HG02763 (cell line): ENCODE results near the gene SIGLEC9.

Experiments used
- ATAC-seq: cut with Tn5 transposase; IDR thresholded peaks from one replicate; pipeline ENCODE4 v1.9.1; 2021; ENCODE audit warnings: mild to moderate bottlenecking, moderate library complexity; ENCODE audit not compliant: unreplicated experiment

The SIGLEC9 gene

DNA sequence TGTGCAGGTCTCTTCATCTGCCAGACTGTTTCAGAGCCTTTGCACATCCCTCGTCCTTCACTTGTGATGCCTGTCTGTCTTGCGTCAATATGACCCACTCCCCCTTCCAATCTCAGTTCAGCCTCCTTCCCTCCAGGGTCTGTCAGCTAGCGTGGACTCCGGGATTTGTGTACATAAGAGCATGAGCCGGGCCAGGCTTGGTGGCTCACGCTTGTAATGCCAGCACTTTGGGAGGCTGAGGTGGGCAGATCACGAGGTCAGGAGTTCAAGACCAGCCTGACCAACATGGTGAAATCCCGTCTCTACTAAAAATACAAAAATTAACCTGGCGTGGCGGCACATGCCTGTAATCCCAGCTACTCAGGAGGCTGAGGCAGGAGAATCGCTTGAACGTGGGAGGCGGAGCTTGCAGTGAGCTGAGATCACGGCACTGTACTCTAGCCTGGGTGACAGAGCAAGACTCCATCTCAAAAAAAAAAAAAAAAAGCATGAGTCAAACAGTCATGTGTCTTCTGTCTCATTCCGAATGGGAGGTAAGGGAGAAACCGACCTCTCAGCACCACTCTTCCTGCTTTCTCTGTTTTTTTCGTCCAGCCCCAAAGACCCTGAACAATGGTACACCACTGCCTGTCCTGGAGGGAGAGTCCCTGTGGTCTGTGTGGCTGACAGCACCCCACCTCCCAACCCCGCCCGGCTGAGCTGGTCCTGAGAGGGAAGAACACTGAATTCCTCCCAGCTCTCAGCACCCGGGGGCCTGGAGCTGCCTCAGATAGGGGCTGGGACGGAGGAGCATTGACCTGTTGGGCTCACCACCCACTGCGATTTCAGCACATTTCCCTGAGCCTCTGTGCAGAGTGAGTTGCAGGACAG, 2.4 kb upstream of the SIGLEC9 start:
- no peak for ATAC-seq

- no peak for ATAC-seq
Measured at GRCh38 chr19:51123381-51123800, 1.3 kb upstream of the SIGLEC9 start.

- no peak for ATAC-seq
Measured at GRCh38 chr19:51123802-51124201, 904 bp upstream of the SIGLEC9 start.

- ATAC-seq: no peak
Measured at GRCh38 chr19:51124216-51124615, 490 bp upstream of the SIGLEC9 start.

- no peak for ATAC-seq
Measured at GRCh38 chr19:51125421-51126075, 842 bp downstream of the SIGLEC9 start.

GRCh38 chr19:51127032-51127431, 2.3 kb downstream of the SIGLEC9 start:
- no peak for ATAC-seq

DNA sequence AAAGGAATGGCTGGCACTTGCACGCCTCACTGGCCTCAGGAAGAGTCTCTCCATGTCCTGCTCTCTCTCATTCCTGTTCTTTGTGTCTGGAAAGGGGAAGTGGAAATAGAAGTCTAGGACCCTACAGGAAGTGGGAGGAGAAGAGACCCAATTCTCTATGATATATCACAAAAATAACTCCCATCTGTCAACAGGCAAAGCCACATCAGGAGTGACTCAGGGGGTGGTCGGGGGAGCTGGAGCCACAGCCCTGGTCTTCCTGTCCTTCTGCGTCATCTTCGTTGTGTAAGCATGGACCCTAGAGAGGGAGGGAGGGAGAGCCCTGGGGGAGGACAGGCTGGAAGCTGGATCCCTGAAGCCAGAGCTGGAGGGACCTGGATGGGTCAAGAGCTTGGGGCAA, 3.0 kb downstream of the SIGLEC9 start:
- ATAC-seq: no peak

GRCh38 chr19:51128227-51128626, 3.5 kb downstream of the SIGLEC9 start:
- no peak for ATAC-seq

GRCh38 chr19:51129716-51130115, 5.0 kb downstream of the SIGLEC9 start:
- ATAC-seq: no peak

- no peak for ATAC-seq
Measured at GRCh38 chr19:51131780-51132680, 7.3 kb downstream of the SIGLEC9 start.

DNA sequence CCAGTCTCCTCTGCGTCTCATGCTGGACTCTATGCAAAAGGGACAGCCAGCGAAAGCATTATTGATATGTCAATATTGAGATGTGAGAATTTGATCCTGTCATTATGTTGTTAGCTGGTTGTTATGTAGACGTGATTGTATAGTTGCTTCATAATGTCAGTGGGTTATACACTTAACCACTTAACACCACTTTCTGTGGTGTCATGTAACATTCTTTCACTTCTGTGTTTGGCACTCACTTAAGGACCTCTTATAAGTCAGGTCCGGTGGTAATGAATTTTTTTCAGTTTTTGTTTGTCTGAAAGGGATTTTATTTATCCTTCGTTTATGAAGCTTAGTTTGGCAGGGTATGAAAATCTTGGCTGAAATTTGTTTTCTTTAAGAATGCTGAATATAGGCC, 10.3 kb downstream of the SIGLEC9 start:
- no peak for ATAC-seq

DNA sequence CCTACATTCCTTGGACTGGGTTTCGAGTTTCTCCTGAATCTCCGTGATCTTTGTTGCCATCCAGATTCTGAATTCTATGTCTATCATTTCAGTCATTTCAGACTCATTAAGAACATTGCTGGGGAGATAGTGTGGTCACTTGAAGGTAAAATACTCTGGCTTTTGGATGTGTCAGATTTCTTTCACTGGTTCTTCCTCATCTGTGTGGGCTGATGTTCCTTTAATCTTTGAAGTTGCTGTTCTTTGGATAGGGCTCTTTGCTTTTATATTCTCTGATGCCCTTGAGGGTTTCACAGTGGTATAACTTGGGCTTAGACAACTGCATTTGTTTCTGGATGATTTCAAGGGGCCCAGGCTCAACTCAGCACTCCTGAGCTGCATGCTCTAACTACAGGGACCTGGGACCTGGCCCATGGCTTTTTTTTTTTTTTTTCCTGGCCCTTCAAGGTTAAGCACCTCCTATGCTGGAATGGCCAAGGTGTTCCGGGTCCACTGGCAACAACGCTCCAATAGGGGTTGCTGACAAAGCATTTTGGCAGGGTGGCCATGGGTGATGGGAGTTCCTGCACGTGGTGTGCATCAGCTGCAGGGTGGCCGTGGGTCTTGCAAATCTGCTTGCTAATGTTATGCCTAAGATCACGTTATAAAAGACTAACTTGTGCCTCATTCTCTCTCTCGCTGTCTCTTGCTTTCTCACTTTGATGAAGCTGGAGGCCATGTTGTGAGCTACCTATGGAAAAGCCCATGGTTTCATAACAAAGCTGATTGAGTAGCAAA, 11.5 kb downstream of the SIGLEC9 start:
- ATAC-seq: no peak

DNA sequence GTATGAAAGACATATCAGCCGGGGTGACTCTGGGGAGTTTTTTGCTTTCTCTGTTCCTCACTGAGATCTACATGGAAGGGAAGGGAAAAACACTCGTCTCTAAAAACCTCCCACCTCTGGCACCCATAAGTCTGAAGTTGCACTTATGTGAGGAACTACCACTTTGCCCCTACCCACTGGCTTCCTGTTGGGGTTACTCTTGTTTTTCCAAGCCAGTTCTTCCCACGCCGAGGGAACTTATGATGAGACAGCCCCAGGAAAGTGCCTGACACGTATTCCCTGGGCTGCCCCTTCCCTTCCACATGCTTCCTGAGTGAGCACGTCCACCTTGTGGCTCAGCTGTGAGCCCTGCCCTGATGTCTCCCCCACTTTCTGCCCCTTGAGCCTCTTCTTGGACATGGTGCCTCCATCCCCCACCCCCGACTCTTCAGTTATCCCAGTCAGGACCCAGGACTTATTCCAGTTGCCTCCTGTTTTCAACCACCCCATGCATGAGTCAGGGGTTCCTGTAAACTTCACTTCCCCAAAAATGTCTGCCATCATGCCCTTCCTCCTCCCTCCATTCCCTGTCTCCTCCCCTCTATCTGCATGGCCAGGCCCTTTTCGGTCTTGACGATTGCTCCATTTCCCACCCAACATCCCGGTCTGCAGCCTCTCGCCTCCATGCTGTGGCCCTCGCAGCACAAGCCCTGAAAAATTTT, 12.3 kb downstream of the SIGLEC9 start:
- ATAC-seq: no peak

DNA sequence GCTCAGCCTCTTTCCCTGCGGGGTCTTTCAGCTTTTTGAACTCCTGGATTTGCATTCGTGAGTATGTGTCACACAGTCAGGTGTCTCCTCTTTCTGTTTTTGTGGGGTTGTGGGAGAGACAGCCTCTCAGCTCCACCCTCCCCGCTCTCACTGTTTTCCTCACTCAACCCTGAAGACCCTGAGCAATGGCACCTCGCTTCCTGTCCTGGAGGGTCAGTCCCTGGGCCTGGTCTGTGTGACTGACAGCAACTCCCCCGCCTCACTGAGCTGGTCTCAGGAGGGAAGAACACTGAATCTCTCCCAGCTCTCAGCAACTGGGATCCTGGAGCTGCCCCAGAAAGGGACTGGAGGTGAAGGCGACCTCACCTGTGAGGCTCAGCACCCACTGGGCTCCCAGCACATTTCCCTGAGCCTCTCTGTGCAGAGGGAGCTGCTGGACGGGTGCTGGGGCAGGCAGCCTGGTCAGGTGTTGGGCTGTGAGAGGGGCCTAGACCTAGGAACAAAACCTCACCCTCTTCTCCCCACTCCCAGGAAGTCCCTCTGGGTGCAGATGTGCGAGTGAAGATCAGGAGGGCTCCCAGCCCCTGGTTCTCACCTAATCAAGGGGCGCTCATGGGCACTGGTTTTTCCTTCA, 13.2 kb downstream of the SIGLEC9 start:
- ATAC-seq: no peak

- no peak for ATAC-seq
Measured at GRCh38 chr19:51138549-51138979, 13.9 kb downstream of the SIGLEC9 start.

GRCh38 chr19:51139299-51140014, 14.8 kb downstream of the SIGLEC9 start:
- no peak for ATAC-seq

- ATAC-seq: no peak
Measured at GRCh38 chr19:51140441-51140840, 15.7 kb downstream of the SIGLEC9 start.

GRCh38 chr19:51141181-51141580, 16.5 kb downstream of the SIGLEC9 start:
- no peak for ATAC-seq

DNA sequence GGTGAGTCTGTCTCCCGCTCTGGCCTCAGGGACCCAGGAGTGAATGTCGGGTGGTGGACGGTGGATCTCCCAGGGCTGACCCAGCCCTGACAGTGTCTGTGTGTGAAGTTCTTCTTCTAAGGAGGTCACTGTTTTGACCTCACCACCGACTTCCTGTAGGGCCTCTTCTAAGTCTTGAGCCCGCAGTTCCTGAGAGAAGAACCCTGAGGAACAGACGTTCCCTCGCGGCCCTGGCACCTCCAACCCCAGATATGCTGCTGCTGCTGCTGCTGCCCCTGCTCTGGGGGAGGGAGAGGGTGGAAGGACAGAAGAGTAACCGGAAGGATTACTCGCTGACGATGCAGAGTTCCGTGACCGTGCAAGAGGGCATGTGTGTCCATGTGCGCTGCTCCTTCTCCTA, 17.4 kb downstream of the SIGLEC9 start, which contains the start of gene SIGLEC7:
TSS of gene SIGLEC7 (plus strand) at position 183 of the 400 bp plus-strand sequence. CDS start at position 252, 69 bp downstream.
- ATAC-seq: no peak
